H1 (cell line): ENCODE data around the gene C1orf21. TPM values are rescaled to one million over a fixed set of nuclear protein-coding genes. Genes with fewer than 3 reads are reported as not detected.

ENCODE experiments used
- CTCF ChIA-PET: fragments of 300-600 bp; sonication (Branson Sonifier 250); formaldehyde crosslinking; loops from one replicate; lab custom pipeline; 2021; ENCODE audit not compliant: partially characterized antibody; lab: Charles Lee
- POLR2A ChIA-PET: fragments of 300-600 bp; sonication (Branson Sonifier 250); formaldehyde crosslinking; loops from one replicate; lab custom pipeline; 2021; ENCODE audit warnings: inconsistent platforms; ENCODE audit not compliant: partially characterized antibody; lab: Charles Lee
- DNase-seq, 2 experiments: peaks; one replicate each; pipeline versions ENCODE4 v3.0.0 to v3.0.0-alpha.2; 2010 to 2022; ENCODE audit warnings: low spot score in 2 of 2, low read depth in 1 of 2, mixed read lengths in 1 of 2
- FAIRE-seq: peaks from 2 replicates; lab custom pipeline; 2011; peaks lifted over from hg19 to GRCh38; lab: Jason Lieb, UNC
- H2AFZ ChIP-seq: 2 replicates; pipeline ENCODE4 v1.8.1; 2012; ENCODE audit warnings: low read length, inconsistent platforms
- H2AK5ac ChIP-seq: 2 replicates; pipeline ENCODE4 v1.6.1; 2013; ENCODE audit warnings: low read depth, low read length
- H2BK120ac ChIP-seq: replicated peaks from 2 replicates; pipeline ENCODE3; 2013; ENCODE audit warnings: low read depth, low read length, inconsistent platforms
- H2BK12ac ChIP-seq: 2 replicates; pipeline ENCODE4 v1.6.1; 2013; ENCODE audit warnings: low read depth, low read length
- H2BK15ac ChIP-seq: 2 replicates; pipeline ENCODE4 v1.6.1; 2013; ENCODE audit warnings: low read length
- H2BK20ac ChIP-seq: 2 replicates; pipeline ENCODE4 v1.6.1; 2013; ENCODE audit warnings: low read length
- H2BK5ac ChIP-seq: 2 replicates; pipeline ENCODE4 v1.6.1; 2013; ENCODE audit warnings: low read depth, low read length
- H3K14ac ChIP-seq: 2 replicates; pipeline ENCODE4 v1.6.1; 2013; ENCODE audit warnings: inconsistent platforms; ENCODE audit not compliant: insufficient read length
- H3K18ac ChIP-seq: 2 replicates; pipeline ENCODE4 v1.6.1; 2013; ENCODE audit warnings: low read length; ENCODE audit errors: extremely low read depth
- H3K23ac ChIP-seq: 2 replicates; pipeline ENCODE4 v1.6.1; 2013; ENCODE audit warnings: inconsistent platforms; ENCODE audit not compliant: insufficient read length
- H3K23me2 ChIP-seq: 2 replicates; pipeline ENCODE4 v1.6.1; 2013; ENCODE audit warnings: low read depth, low read length
- H3K27ac ChIP-seq: 2 replicates; pipeline ENCODE4 v1.6.1; 2011; ENCODE audit warnings: low read depth, low read length, inconsistent platforms
- H3K27me3 ChIP-seq, 4 experiments: replicated peaks in 1 of 4; 1 replicate in 1 of 4; 2 replicates in 3 of 4; pipeline versions ENCODE4 v1.6.1 to v1.8.1; 2011 to 2013; ENCODE audit warnings: low read length in 3 of 4, mild to moderate bottlenecking in 3 of 4, inconsistent platforms in 2 of 4, mixed read lengths in 2 of 4, moderate library complexity in 1 of 4; ENCODE audit not compliant: control insufficient read depth in 3 of 4, insufficient read depth in 3 of 4; ENCODE audit errors: extremely low read depth in 1 of 4
- H3K36me3 ChIP-seq, 4 experiments: 2 replicates each; pipeline versions ENCODE4 v1.6.1 to v1.8.1; 2011 to 2013; ENCODE audit warnings: mild to moderate bottlenecking in 4 of 4, low read length in 3 of 4, moderate library complexity in 2 of 4, control low read depth in 1 of 4, inconsistent platforms in 1 of 4; ENCODE audit not compliant: insufficient read depth in 4 of 4, control insufficient read depth in 2 of 4
- H3K4ac ChIP-seq: replicated peaks from 2 replicates; pipeline ENCODE3; 2013; ENCODE audit warnings: low read length, low read depth, mixed read lengths, inconsistent platforms; ENCODE audit not compliant: insufficient read length
- H3K4me1 ChIP-seq, 4 experiments: replicated peaks in 1 of 4; 1 replicate in 1 of 4; 2 replicates in 3 of 4; pipeline versions ENCODE4 v1.6.1 to v1.8.1; 2011 to 2013; ENCODE audit warnings: low read length in 3 of 4, inconsistent platforms in 2 of 4, mixed read lengths in 1 of 4; ENCODE audit not compliant: insufficient read depth in 4 of 4, control insufficient read depth in 3 of 4
- H3K4me2 ChIP-seq, 2 experiments: 2 replicates each; pipeline versions ENCODE4 v1.6.1 to v1.8.1; 2011 to 2013; ENCODE audit warnings: low read depth in 2 of 2, low read length in 2 of 2, control low read depth in 1 of 2, inconsistent platforms in 1 of 2, mild to moderate bottlenecking in 1 of 2; ENCODE audit not compliant: insufficient read depth in 1 of 2
- H3K4me3 ChIP-seq, 4 experiments: fragments of 200-600, 300-600 bp in 1 of 4; sonication (generic), shearing (Covaris generic), sonication (Bioruptor Twin) in 1 of 4; 2 replicates each; pipeline versions ENCODE4 v1.5.1 to v1.8.1; 2011 to 2016; ENCODE audit warnings: low read length in 4 of 4, low read depth in 3 of 4, control low read depth in 2 of 4, inconsistent platforms in 2 of 4, mild to moderate bottlenecking in 2 of 4, mixed read lengths in 1 of 4, moderate library complexity in 1 of 4; ENCODE audit not compliant: insufficient read depth in 2 of 4; ENCODE audit errors: extremely low read depth in 1 of 4
- H3K56ac ChIP-seq: replicated peaks from 2 replicates; pipeline ENCODE3; 2013; ENCODE audit warnings: low read depth, mild to moderate bottlenecking, mixed read lengths, low read length, inconsistent platforms; ENCODE audit not compliant: insufficient read length
- H3K79me1 ChIP-seq: 2 replicates; pipeline ENCODE4 v1.6.1; 2013; ENCODE audit warnings: low read depth, low read length, control low read depth
- H3K79me2 ChIP-seq, 2 experiments: 2 replicates each; pipeline versions ENCODE4 v1.6.1 to v1.8.1; 2012 to 2013; ENCODE audit warnings: low read length in 2 of 2, mild to moderate bottlenecking in 2 of 2, inconsistent platforms in 1 of 2; ENCODE audit not compliant: insufficient read depth in 2 of 2, control insufficient read depth in 1 of 2
- H3K9ac ChIP-seq, 4 experiments: replicated peaks in 1 of 4; 1 replicate in 1 of 4; 2 replicates in 3 of 4; pipeline versions ENCODE4 v1.6.1 to v1.8.1; 2011 to 2013; ENCODE audit warnings: low read depth in 3 of 4, low read length in 3 of 4, control low read depth in 2 of 4, mild to moderate bottlenecking in 2 of 4, moderate library complexity in 2 of 4, inconsistent platforms in 1 of 4; ENCODE audit errors: extremely low read depth in 1 of 4
- H3K9me3 ChIP-seq, 2 experiments: 2 replicates each; pipeline versions ENCODE4 v1.6.1 to v1.8.1; 2012 to 2013; ENCODE audit warnings: mild to moderate bottlenecking in 2 of 2, moderate library complexity in 2 of 2, control low read depth in 1 of 2, inconsistent platforms in 1 of 2, low read depth in 1 of 2, low read length in 1 of 2, mixed read lengths in 1 of 2; ENCODE audit not compliant: insufficient read depth in 2 of 2
- H4K20me1 ChIP-seq, 2 experiments: replicated peaks in 1 of 2; 2 replicates each; pipeline versions ENCODE3 to v1.8.1; 2011 to 2013; ENCODE audit warnings: inconsistent platforms in 2 of 2, low read length in 2 of 2, mild to moderate bottlenecking in 1 of 2; ENCODE audit not compliant: insufficient read depth in 2 of 2, control insufficient read depth in 1 of 2
- H4K5ac ChIP-seq: 2 replicates; pipeline ENCODE4 v1.6.1; 2013; ENCODE audit warnings: low read length, low read depth, mixed read lengths, inconsistent platforms; ENCODE audit not compliant: insufficient read length
- H4K8ac ChIP-seq: 2 replicates; pipeline ENCODE4 v1.8.0; 2013; ENCODE audit warnings: mild to moderate bottlenecking, moderate library complexity, low read length, inconsistent platforms; ENCODE audit not compliant: insufficient read depth; ENCODE audit errors: extremely low read depth
- H4K91ac ChIP-seq: replicated peaks from 2 replicates; pipeline ENCODE3; 2013; ENCODE audit warnings: low read length, mixed read lengths, inconsistent platforms; ENCODE audit not compliant: insufficient read length
- ATF2 ChIP-seq: IDR thresholded peaks from 2 replicates; pipeline ENCODE4 v1.6.1; 2012; ENCODE audit warnings: low read length, inconsistent platforms
- EP300 ChIP-seq, 2 experiments: IDR thresholded peaks; 1 replicate in 1 of 2; 2 replicates in 1 of 2; pipeline ENCODE4 v1.6.1; 2011 to 2012; ENCODE audit warnings: low read depth in 2 of 2, low read length in 2 of 2, mild to moderate bottlenecking in 2 of 2, borderline replicate concordance in 1 of 2, inconsistent platforms in 1 of 2, moderate library complexity in 1 of 2
- EZH2 ChIP-seq: fragments of 200-600 bp; sonication (generic); IDR thresholded peaks from 2 replicates; pipeline ENCODE4 v1.7.1; 2012; ENCODE audit warnings: low read depth, mild to moderate bottlenecking, moderate library complexity, low read length, inconsistent platforms; ENCODE audit not compliant: severe bottlenecking
- MAX ChIP-seq: IDR thresholded peaks from 2 replicates; pipeline ENCODE4 v1.6.1; 2012; ENCODE audit warnings: inconsistent platforms
- NANOG ChIP-seq: IDR thresholded peaks from 2 replicates; pipeline ENCODE4 v1.6.1; 2011; ENCODE audit warnings: low read length, low read depth, mild to moderate bottlenecking, inconsistent platforms; ENCODE audit not compliant: insufficient read depth, poor library complexity, severe bottlenecking
- RAD21 ChIP-seq, 2 experiments: IDR thresholded peaks in 1 of 2; conservative IDR thresholded peaks in 1 of 2; 2 replicates each; pipeline ENCODE4 v1.6.1; 2011; ENCODE audit warnings: low read depth in 2 of 2, low read length in 2 of 2, improper control_type of control experiment in 1 of 2, inconsistent platforms in 1 of 2, mild to moderate bottlenecking in 1 of 2, moderate library complexity in 1 of 2
- RNF2 ChIP-seq: fragments of 200-900, 300-1000 bp; sonication (generic); IDR thresholded peaks from 2 replicates; pipeline ENCODE4 v1.7.1; 2016; ENCODE audit warnings: borderline replicate concordance, low read depth, mild to moderate bottlenecking, antibody characterized with exemption, low read length; ENCODE audit not compliant: poor library complexity, severe bottlenecking; ENCODE audit errors: missing control alignments
- RXRA ChIP-seq: IDR thresholded peaks from 2 replicates; pipeline ENCODE4 v1.6.1; 2011; ENCODE audit warnings: low read depth, mild to moderate bottlenecking, low read length, moderate library complexity; ENCODE audit not compliant: insufficient read depth
- TEAD4 ChIP-seq: IDR thresholded peaks from 2 replicates; pipeline ENCODE4 v1.6.1; 2012; ENCODE audit warnings: low read depth, low read length, inconsistent platforms, mixed read lengths
- WGBS, 2 experiments: shearing (Covaris generic) in 1 of 2; methylation state at CpG; one replicate each; pipeline versions ENCODE4 v1.1.6 to v1.1.7; 2013 to 2015; ENCODE audit warnings: low lambda C conversion rate in 2 of 2, mixed read lengths in 2 of 2, inconsistent platforms in 1 of 2, low coverage in 1 of 2, missing lambda C conversion rate in 1 of 2; ENCODE audit not compliant: insufficient replicate concordance in 2 of 2, insufficient coverage in 1 of 2, insufficient read length in 1 of 2; ENCODE audit errors: extremely low coverage in 1 of 2, missing lambda C conversion rate in 1 of 2; 5-methylcytosine and 5-hydroxymethylcytosine counted together
- polyA plus RNA-seq, 7 experiments: library from polyadenylated mRNA; depleted of rRNA in 3 of 7; stranded (reverse) in 5 of 7; unstranded in 2 of 7; fragments of >200 nt in 5 of 7; fragments of 200-250 nt in 2 of 7; gene quantifications; 1 replicate in 5 of 7; 2 replicates in 1 of 7; 4 replicates in 1 of 7; pipeline versions ENCODE4 v1.2.1 to v1.2.3, GENCODE V29; 2011 to 2013; ENCODE audit warnings: missing spikeins in 2 of 7, mixed read lengths in 2 of 7
- total RNA-seq: library from RNA; stranded (reverse); fragmentation: NEBNext Ultra II Directional; extraction: Animal tissue kit (Norgen Biotek cat#: 25700); gene quantifications from 2 replicates; pipeline ENCODE4 v1.2.1, GENCODE V29; 2021
- TF ChIP-seq, protein P1 (sequence below): IDR thresholded peaks from 2 replicates; pipeline ENCODE4 v1.6.1; 2011; ENCODE audit warnings: low read depth, mild to moderate bottlenecking, low read length; ENCODE audit not compliant: insufficient read depth

C1orf21 gene
- total and polyA plus RNA-seq, 2 of the 8 experiments (the other 6 are each of a cell fraction or from before 2014, with no cell fraction given) = 16.6 to 51.0 TPM

- ChIA-PET POLR2A (no interaction called here), CTCF (no interaction called here)
- Histone ChIP-seq H2BK120ac (no peak overlapping the region), H3K23me2 (no peaks in the 10 kb centered on the region), H2AFZ (no peak overlapping the region), H3K4me2 (no peak overlapping the region), H3K79me2 (peaks cover 0 to 3% of the 10 kb centered on the region in 2 experiments; a peak in 1 of 4 replicates), H2AK5ac (no peak overlapping the region), H3K27ac (no peak overlapping the region), H4K8ac (no peak overlapping the region), H3K4ac (no peak overlapping the region), H3K14ac (no peak overlapping the region), H2BK12ac (no peak overlapping the region), H3K56ac (no peak overlapping the region), H3K23ac (no peak overlapping the region), H3K27me3 (no peaks in the 10 kb centered on the region), H2BK5ac (no peak overlapping the region), H3K9ac (no peak overlapping the region), H3K9me3 (no peaks in the 10 kb centered on the region), H4K5ac (no peak overlapping the region), H4K91ac (no peak overlapping the region), H2BK20ac (no peak overlapping the region), H3K4me3 (no peak overlapping the region), H3K36me3 (no peaks in the 10 kb centered on the region), H3K79me1 (no peaks in the 10 kb centered on the region), H3K18ac (no peak overlapping the region), H2BK15ac (no peak overlapping the region), H4K20me1 (no peaks in the 10 kb centered on the region), H3K4me1 (peaks cover 0 to 8% (median 1%) of the 10 kb centered on the region in 4 experiments; a peak in 4 of 7 replicates)
- 84% methylated on average over 2 of the region's 2 CpGs; no CpG with 5 or more reads in 1 of the 2 experiments for WGBS, 2 experiments
- FAIRE-seq (no peak), DNase-seq (no peak)
- TF ChIP-seq NANOG (no peak), RAD21 (IDR thresholded peaks at IDR 0.05 in 1 of 2, conservative IDR thresholded peaks at IDR 0.05 in 1 of 2; ENCODE audit: low read depth in 2 of 2, low read length in 2 of 2) (no peak), ATF2 (no peak), RXRA (no peak), TEAD4 (no peak), MAX (no peak), EZH2 (no peak), EP300 (IDR thresholded peaks at IDR 0.05; ENCODE audit: borderline replicate concordance in 1 of 2, low read depth in 2 of 2, low read length in 2 of 2) (no peak), RNF2 (no peak)
- TF ChIP-seq, protein P1, sequence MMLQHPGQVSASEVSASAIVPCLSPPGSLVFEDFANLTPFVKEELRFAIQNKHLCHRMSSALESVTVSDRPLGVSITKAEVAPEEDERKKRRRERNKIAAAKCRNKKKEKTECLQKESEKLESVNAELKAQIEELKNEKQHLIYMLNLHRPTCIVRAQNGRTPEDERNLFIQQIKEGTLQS = no peak
These were observed 167.0 kb downstream of the C1orf21 start for GRCh38 chr1:184553845-184554244.
